Adipose tissue (tissue), 3 donors: ENCODE measurements around the gene KCNT1. TPM values are rescaled to one million over a fixed set of nuclear protein-coding genes. Genes with fewer than 3 reads are reported as not detected.

Source experiments
- H3K27ac ChIP-seq: one replicate; pipeline ENCODE4 v1.5.1; 2013; ENCODE audit warnings: low read depth, low read length
- WGBS, 3 donors: extraction: QIAGEN DNeasy Blood & Tissue Kit; methylation state at CpG; one replicate each; pipeline ENCODE4 v1.1.7; 2013; 5-methylcytosine and 5-hydroxymethylcytosine counted together
- polyA plus RNA-seq, 3 donors: library from polyadenylated mRNA; stranded (reverse); fragments of 200-250 nt; gene quantifications; one replicate each; pipeline ENCODE4 v1.2.3, GENCODE V29; 2013
- donor health status: healthy with polysubstance abuse.
- donor health status: Bipolar disorder and iron deficiency.
- donor health status: healthy.

The KCNT1 gene
- polyA plus RNA-seq, 3 donors = 0.09 to 1.0 (median 0.34) TPM

DNA sequence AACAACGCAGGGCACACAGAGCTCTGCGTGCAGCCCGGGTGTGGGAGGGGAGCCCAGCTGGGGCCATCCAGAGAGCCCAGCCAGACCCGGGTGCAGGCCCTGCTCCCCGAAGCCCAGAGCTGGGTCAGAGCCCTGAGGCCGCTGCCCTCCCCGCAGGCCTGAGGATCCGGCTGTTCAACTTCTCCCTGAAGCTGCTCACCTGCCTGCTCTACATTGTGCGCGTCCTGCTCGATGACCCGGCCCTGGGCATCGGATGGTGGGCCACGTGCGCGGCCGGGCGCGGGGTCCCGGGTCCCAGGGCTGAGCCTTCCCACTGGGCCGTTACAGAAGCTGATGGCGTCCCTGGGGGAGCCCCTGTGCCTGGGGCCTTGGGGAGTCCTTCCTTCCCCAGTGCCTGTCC is 48.8 kb downstream of the KCNT1 start:
- 75 to 89% (median 82%) methylated on average over 20 to 22 of the region's 22 CpGs for WGBS, 3 donors
- no peak overlapping the region for H3K27ac ChIP-seq

DNA sequence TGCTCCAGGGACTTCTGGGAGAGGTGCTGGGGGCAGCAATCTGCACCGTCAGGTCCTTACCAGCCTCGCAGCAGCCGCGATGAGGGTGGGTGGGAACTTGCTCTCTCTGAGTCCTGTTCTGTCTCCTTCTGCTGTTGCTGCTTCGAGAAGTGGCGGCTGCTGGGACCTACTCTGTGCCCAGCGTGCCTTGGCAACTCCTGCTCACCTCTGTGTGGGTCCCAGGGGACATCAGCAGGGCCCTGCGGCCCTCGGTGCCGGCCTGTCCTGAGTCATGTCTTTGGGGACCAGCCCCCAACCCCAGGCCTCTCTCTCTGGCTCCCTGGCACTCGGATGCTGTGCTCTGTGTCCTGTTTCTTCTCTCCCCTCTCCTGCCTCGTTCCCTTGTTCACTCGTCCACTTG is 49.5 kb downstream of the KCNT1 start:
- no peak overlapping the region for H3K27ac ChIP-seq
- 58 to 66% (median 59%) methylated on average over 13 of the region's 13 CpGs for WGBS, 3 donors

DNA sequence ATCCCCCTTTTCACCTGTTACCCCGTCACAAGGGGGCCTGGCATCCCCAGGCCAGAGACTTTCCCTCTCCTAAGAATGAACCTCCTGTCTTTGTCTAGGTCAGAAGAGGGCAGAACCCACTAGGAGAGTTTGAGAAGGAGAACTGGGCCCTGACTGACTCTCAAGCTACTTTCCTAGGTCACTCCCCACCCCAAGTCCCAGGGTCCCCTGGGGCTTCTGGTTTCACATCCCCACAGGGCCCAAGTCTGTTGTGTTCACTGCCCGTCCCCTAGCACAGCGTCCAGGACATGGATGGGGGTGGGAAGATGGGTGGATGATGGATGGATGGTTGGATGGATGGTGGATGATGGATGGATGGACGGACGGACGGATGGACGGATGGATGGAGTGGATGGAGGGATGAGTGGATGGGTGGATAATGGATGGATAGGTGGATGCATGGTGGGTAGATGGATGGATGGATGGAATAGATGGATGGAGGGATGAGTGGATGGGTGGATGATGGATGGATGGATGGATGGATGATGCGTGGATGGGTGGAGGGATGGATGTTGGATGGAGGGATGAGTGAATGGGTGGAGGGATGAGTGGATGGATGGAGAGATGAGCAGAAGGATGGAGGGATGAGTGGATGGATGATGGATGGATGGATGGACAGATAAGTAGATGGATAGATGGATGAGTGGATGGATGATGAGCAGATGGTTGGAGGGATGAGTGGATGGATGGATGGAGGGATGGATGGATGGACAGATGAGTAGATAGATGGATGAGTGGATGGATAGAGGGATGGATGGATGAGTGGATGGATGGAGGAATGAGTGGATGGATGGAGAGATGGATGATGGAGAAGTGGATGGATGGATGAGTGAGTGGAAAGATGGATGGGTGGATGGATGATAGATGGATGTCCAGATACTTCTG is 50.6 kb downstream of the KCNT1 start:
- H3K27ac ChIP-seq = no peak overlapping the region
- 81 to 93% (median 93%) methylated on average over 8 of the region's 8 CpGs for WGBS, 3 donors

DNA sequence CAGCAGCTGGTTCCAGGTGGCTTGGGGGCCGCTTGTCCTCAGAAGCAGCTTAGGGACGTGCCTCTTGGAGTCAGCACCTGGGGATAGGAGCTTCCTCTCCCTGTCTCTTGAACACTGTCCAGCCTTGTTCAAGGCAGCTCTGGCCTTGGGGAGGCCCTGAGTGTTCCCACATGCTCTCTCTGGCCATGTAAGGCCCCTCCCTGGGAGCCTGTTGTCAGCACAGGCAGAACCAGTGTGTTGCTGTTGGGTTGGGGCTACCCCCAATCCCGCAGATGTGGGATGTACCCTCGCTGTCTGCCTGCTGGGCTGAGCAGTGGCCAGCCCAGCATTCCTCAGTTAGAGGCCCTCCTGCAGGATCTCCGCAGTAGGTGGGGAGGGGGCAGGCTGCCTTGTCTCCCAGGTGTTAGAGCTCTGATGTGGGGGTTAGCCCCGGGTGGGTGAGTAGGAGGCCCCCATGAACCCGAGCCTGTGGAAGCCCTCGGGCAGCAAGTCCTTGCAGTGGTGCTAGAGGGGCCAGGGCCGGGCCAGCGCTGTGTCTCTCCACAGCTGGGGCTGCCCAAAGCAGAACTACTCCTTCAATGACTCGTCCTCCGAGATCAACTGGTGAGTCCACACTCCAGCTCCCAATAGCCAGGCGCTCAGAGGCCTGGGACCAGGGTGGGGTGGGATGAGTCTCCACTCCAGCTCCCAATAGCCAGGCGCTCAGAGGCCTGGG is 51.6 kb downstream of the KCNT1 start:
- H3K27ac ChIP-seq = no peak overlapping the region
- WGBS, 3 donors = 69 to 77% (median 72%) methylated on average over 13 to 14 of the region's 14 CpGs

DNA sequence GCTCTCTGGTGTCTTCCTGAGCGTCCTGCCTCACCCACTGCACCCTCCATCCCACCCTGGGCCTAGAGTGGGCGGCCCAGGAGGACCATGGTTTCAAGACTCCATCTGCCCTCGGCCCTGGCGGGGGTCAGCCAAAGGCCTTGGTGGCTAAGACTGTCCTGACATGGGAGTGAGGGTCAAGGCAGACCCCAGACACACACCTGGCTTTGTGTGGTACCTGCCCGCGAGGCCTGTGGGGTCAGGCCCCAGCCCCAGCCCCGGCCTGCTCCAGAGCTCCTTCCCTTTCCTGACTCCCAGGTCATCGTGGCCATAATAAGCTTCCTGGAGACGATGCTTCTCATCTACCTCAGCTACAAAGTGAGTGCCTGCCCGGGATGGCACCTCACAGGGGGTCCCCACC is 54.6 kb downstream of the KCNT1 start:
- 79 to 82% (median 81%) methylated on average over 8 to 10 of the region's 10 CpGs for WGBS, 3 donors

DNA sequence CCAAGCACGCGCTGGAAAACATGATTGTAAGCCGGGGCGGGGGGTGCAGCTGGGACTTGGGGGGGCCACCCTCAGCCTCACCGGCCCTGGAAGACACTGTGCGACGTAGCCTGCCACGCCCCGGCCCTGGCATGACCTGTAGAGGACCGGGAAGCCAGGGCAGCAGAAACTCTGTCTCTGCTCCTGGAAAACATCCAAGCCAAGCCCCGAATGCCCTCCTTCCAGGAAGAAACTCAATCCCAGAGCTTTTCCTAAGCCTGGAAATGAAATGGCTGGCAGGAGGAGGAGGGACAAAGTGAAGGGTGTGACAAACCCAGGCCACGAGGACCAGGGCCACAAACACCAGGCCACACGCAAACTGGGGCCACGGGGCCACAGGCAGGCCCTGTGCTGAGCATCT is 55.4 kb downstream of the KCNT1 start:
- 59 to 64% (median 60%) methylated on average over 14 of the region's 14 CpGs for WGBS, 3 donors
- H3K27ac ChIP-seq = no peak overlapping the region

More for the DNA sequence above, 54.6 kb downstream of the KCNT1 start:
- no peak overlapping the region for H3K27ac ChIP-seq

DNA sequence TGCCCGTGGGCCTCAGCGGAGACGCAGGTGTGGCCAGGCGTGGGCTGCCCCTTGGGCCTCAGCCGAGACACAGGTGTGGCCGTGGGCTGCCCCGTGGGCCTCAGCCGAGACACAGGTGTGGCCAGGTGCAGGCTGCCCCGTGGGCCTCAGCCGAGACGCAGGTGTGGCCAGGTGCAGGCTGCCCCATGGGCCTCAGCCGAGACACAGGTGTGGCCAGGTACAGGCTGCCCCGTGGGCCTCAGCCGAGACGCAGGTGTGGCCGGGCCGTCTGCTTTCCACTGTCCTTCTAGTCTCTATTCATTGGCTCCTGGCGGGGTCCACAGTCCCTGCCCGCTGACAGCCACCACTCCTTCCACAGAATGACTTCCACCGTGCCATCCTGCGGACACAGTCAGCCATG is 56.1 kb downstream of the KCNT1 start:
- no peak overlapping the region for H3K27ac ChIP-seq
- 85 to 90% (median 89%) methylated on average over 21 of the region's 21 CpGs for WGBS, 3 donors

DNA sequence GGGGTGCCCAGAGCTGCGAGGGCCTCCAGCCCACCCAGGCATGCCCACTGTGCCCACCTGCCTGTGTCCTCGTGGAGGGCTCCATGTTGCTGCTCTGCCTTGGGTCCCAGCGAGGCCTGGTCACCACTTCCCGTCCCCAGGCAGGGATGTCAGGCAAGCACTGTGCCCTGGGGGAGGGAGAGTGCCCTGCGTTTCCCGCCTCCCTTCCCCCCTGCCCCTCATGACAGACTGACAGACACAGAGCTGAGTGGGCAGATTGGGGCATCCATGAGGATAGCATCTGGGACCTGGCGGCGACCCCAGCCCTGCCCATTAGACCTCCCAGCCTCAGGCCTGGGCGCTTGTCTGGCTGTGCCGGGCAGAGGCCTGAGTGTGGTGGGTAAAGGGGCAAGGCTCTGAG is 56.9 kb downstream of the KCNT1 start:
- 81 to 88% (median 87%) methylated on average over 10 of the region's 10 CpGs for WGBS, 3 donors
- H3K27ac ChIP-seq = no peak overlapping the region

DNA sequence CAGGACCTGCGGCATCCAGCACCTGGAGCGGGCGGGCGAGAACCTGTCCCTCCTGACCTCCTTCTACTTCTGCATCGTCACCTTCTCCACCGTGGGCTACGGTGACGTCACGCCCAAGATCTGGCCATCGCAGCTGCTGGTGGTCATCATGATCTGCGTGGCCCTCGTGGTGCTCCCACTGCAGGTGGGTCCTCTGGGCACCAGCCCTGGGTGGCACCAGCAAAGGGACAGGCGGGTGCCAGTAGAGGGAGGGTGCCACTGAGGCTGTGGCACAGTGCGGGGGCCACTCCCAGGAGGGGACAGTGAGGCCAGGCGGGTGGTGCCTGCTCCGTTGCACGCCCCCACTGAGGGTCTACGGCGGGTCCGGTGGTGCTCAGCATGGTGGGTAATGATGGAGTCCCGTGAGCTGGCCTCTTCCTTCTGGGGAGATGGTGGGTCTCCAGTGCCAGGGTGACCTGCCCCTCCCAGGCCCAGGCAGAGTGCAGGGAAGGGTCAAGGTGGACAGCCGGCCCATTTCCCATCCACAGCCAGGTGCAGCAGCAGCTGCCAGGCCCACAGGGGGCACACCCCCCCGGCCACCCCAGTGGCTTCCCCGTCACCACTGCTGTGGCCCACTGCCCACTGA is 57.8 kb downstream of the KCNT1 start:
- WGBS, 3 donors = 75 to 90% (median 89%) methylated on average over 23 to 24 of the region's 24 CpGs
- H3K27ac ChIP-seq = no peak overlapping the region

DNA sequence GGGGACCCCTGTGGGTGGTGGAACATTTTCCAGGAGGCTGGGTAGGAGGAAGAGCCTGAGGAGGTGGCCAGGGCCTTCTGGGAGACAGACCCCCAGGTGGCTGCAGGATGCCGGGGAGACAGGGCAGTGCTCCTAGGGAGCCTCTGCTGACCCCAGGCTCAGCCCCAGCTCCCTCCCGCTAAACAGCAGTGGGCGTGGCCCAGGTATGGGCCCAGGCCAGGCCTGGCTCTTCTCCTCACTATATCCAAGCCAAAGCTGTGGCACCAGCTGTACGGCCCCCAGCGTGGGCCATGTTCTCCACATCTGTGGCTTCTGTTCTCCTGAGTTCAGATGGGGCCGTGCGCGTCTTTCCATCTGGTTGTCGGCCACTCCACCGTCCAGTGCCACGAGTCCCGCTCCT is 58.5 kb downstream of the KCNT1 start:
- WGBS, 3 donors = 72 to 82% (median 75%) methylated on average over 12 of the region's 12 CpGs

DNA sequence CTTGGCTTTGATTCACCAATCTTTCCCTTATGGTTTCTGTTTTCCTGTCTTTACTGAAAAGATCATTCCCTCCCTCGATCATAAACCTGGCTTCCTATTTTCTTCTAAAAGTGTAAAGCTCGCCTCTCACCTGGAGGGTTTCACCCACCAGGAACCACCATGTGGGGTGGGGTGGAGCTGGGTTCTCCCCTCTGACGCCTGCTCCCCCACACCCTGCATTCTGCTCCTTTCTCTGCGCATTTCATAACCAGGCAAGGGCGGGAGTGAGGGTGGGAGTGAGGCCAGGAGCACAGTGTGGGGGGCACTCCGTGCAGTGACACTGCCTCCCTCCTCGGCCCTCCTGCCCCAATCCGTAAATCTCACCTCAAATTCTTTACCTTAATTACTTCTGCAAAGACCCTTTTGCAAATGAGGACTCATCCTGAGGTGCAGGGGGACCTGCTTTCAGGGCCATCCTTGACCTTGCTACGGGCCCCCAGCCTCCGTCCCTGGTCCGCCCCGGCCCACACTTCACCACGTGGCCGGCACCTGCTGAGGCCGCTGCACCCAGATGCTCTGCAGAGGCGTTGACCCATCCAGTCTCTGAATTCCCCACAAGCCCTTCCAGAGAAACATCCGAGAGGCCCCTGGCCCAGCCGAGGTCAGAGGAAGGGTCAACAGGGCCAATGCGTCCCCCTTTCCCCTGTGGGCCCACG is 59.3 kb downstream of the KCNT1 start:
- WGBS, 3 donors = 54 to 61% (median 59%) methylated on average over 18 to 20 of the region's 20 CpGs
- H3K27ac ChIP-seq = no peak overlapping the region

More for the DNA sequence above, 58.5 kb downstream of the KCNT1 start:
- H3K27ac ChIP-seq = no peak overlapping the region

DNA sequence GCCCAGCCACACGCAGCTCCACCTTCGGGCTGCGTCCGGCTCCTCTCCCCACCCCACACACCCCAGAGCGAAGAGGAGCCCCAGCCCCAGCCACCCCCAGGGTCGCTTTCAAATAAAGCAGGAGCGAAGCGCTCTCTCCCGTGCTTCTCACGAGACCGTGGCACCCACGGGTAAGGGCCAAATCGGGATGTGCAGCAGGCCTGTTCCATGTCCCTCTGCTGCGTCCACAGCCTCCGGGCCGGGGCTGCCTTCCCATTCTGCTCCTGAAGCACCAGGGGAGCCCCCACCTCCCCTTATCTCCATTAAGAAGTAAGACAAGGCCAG is 59.8 kb downstream of the KCNT1 start:
- 85 to 87% (median 87%) methylated on average over 13 to 16 of the region's 16 CpGs for WGBS, 3 donors
- H3K27ac ChIP-seq = no peak overlapping the region

DNA sequence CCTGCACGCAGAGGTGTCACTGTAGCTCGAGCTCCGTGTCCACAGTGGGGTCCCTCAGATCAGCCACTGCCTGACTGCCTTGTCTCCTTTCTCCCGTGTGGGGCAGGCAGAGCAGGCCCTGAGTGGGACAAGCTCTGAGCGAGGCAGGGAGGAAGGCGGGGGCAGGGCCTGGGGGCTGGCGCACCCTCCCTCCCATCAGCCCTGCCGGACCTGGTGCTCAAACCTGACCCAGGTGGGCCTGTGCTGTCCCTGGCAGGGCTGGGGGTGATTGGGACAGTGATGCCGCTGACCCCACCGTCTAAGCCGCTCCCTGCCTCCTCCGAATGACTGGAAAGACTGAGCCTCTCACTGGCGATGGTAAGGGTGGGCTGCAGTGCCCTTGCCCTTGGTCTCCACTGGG is 60.9 kb downstream of the KCNT1 start:
- WGBS, 3 donors = 73 to 84% (median 78%) methylated on average over 13 of the region's 13 CpGs
- H3K27ac ChIP-seq = no peak overlapping the region

DNA sequence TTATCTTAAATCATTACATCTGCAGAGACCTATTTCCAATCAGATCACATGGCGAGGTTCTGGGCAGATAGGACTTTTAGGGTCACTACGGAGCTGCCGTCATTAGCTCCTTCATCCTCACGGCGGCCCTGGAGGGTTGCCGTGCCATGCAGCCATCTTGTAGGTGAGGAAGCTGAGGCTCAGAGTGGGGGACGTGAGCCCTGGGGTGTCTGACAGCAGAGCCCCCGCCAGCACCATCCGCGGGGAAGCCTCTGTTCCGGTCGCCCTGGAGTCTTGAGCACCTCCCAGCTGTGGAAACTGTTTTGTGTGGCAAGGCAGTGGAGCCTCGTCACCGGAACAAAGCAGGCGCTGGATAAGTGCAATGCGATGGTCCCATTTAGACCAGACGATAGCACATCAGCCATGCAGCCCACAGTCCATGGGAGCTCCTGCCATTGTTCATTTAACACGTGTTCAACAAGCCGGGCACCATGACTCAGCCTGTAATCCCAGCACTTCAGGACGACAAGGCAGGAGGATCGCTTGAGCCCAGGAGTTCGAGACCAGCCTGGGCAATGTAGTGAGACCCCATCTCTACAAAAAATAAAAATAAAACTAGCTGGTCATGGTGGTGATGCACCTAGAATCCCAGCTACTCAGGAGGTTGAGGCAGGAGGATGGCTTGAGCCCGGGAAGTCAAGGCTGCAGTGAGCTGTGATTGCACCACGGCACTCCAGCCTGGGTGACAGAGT is 61.9 kb downstream of the KCNT1 start:
- 82 to 91% (median 87%) methylated on average over 24 of the region's 24 CpGs for WGBS, 3 donors
- no peak overlapping the region for H3K27ac ChIP-seq

DNA sequence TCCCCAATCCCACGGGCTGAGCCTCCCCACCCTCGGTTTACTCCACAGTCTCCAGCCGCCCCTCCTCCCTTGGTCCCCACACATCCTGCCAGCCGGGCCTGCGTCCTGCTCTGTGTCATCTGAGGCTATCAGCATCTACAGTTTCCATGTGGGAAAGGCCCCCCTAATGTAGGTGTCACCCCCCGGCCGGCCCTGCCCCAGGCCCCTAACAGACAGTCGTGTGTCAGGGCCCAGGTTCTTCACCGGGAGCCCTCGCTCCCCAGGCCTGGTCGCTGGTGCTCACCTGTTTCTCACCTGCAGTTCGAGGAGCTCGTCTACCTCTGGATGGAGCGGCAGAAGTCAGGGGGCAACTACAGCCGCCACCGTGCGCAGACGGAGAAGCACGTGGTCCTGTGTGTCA is 62.7 kb downstream of the KCNT1 start:
- no peak overlapping the region for H3K27ac ChIP-seq
- WGBS, 3 donors = 87 to 91% (median 89%) methylated on average over 19 of the region's 19 CpGs

DNA sequence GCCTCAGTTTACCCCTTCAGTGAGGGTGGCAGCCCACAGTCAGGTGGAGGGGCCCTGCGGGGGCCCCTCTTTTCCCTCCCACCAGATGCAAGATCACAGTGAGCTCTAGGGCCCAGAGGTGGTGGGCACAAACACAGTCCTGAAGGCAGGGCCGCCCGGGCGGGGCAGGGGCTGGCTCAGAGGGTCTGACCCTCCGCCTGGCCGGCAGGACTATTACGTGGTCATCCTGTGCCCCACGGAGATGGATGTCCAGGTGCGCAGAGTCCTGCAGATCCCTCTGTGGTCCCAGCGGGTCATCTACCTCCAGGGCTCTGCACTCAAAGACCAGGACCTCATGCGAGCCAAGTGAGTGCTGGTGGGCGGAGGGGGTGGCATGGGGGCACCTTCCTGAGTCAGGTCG is 63.4 kb downstream of the KCNT1 start:
- WGBS, 3 donors = 94 to 96% (median 95%) methylated on average over 12 to 13 of the region's 13 CpGs
- H3K27ac ChIP-seq = no peak overlapping the region

DNA sequence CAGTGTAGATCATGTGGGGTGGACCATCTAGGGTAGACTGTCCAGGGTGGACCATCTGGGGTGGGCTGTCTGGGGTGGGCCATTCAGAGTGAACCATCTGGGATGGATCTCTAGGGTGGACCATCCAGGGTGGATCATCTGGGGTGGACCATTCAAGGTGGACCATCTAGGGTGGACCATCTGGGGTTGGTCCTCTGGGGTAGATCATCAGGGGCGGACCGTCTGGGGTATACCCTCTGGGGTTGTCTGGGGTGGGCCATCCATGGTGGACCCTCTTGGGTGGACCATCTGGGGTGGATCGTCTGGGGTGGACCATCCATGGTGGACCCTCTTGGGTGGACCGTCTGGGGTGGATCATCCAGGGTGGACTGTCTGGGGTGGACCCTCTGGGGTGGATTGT is 64.3 kb downstream of the KCNT1 start:
- no peak overlapping the region for H3K27ac ChIP-seq
- 92 to 97% (median 94%) methylated on average over 4 of the region's 4 CpGs for WGBS, 3 donors

DNA sequence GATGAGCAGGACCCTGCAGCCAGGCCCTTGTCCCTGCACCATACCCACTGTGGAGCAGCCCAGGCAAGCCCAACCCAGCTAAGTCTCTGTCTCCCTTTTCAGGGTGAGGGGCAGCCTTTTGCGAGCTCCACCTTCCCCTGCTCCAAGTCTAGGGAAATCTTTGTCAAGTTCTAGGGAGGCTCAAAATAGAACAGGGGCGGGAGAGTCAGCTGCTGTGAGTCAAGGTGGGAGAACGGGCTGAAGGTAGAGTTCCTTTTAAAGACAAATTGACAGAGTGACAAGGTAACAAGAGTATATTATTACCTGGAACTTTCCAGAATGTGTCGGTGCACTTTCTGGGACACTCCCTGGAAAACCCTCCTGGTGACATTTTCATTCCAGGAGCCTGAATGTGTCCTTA is 64.7 kb downstream of the KCNT1 start:
- WGBS, 3 donors = 89 to 96% (median 91%) methylated on average over 4 of the region's 4 CpGs
- no peak overlapping the region for H3K27ac ChIP-seq
